OCI-LY3 (cell line): Measurements from ENCODE around the gene PROSER3.

Source experiments
- H2AFZ ChIP-seq: fragments of 200-600, 300-600 bp; shearing (Covaris generic); 2 replicates; pipeline ENCODE4 v1.6.0; 2014; ENCODE audit warnings: antibody characterized with exemption, low read depth, low read length
- H3K27ac ChIP-seq: fragments of 200-600, 300-600 bp; sonication (generic); 2 replicates; pipeline ENCODE4 v1.5.1; 2014; ENCODE audit warnings: mild to moderate bottlenecking, low read length, moderate library complexity, mixed read lengths
- H3K27me3 ChIP-seq: fragments of 200-600, 300-600 bp; sonication (generic); 2 replicates; pipeline ENCODE4 v1.6.1; 2014; ENCODE audit warnings: low read depth, low read length, mixed read lengths
- H3K36me3 ChIP-seq: fragments of 200-600, 300-600 bp; sonication (generic); replicated peaks from 2 replicates; pipeline ENCODE3; 2014; ENCODE audit warnings: low read depth, low read length, mixed read lengths
- H3K4me1 ChIP-seq: fragments of 300-600, 200-600 bp; sonication (generic); 2 replicates; pipeline ENCODE4 v1.6.1; 2014; ENCODE audit warnings: low read length, mixed read lengths
- H3K4me2 ChIP-seq: fragments of 200-600, 300-600 bp; sonication (generic); 2 replicates; pipeline ENCODE4 v1.6.1; 2014; ENCODE audit warnings: low read length, mixed read lengths
- H3K4me3 ChIP-seq: fragments of 300-600, 200-600 bp; sonication (generic); 2 replicates; pipeline ENCODE4 v1.5.1; 2014; ENCODE audit warnings: antibody characterized with exemption, mild to moderate bottlenecking, low read length, moderate library complexity
- H3K79me2 ChIP-seq: fragments of 300-600, 200-600 bp; shearing (Covaris generic); 2 replicates; pipeline ENCODE4 v1.6.1; 2014; ENCODE audit warnings: mild to moderate bottlenecking, low read length, mixed read lengths
- H3K9ac ChIP-seq: fragments of 300-600, 200-600 bp; shearing (Covaris generic); 2 replicates; pipeline ENCODE4 v1.6.0; 2014; ENCODE audit warnings: mild to moderate bottlenecking, low read length, moderate library complexity
- H3K9me3 ChIP-seq: fragments of 200-600, 300-600 bp; shearing (Covaris generic); 2 replicates; pipeline ENCODE4 v1.6.1; 2014; ENCODE audit warnings: low read length, mixed read lengths; ENCODE audit not compliant: insufficient read depth
- H4K20me1 ChIP-seq: fragments of 200-600, 300-600 bp; sonication (generic); 2 replicates; pipeline ENCODE4 v1.6.1; 2016; ENCODE audit warnings: low read length, mixed read lengths; ENCODE audit not compliant: insufficient read depth
- EZH2phosphoT487 ChIP-seq: fragments of 200-600 bp; shearing (Covaris generic); IDR thresholded peaks from 2 replicates; pipeline ENCODE4 v1.6.1; 2018; ENCODE audit warnings: antibody characterized with exemption, mixed run types, low read depth
- TF ChIP-seq, protein P1 (sequence below): fragments of 200-600, 300-600 bp; sonication (generic); IDR thresholded peaks from 2 replicates; pipeline ENCODE4 v1.5.1; 2014; ENCODE audit warnings: antibody characterized with exemption, low read length, low read depth

The PROSER3 gene

GRCh38 chr19:35714601-35715354 is 43.2 kb upstream of the PROSER3 start:
- Histone ChIP-seq H3K79me2 (peaks cover 23% of the 10 kb centered on the region), H3K4me1 (peaks cover 76% of the 10 kb centered on the region), H2AFZ (no peak overlapping the region), H3K4me2 (peak overlapping the region; percentile 83), H3K9me3 (no peaks in the 10 kb centered on the region), H4K20me1 (peaks cover 14% of the 10 kb centered on the region), H3K9ac (peak overlapping the region; percentile 77), H3K36me3 (peaks cover under 1% of the 10 kb centered on the region), H3K27ac (peak overlapping the region; percentile 91), H3K4me3 (peak overlapping the region; percentile 78), H3K27me3 (no peaks in the 10 kb centered on the region)
- TF ChIP-seq, protein P1, sequence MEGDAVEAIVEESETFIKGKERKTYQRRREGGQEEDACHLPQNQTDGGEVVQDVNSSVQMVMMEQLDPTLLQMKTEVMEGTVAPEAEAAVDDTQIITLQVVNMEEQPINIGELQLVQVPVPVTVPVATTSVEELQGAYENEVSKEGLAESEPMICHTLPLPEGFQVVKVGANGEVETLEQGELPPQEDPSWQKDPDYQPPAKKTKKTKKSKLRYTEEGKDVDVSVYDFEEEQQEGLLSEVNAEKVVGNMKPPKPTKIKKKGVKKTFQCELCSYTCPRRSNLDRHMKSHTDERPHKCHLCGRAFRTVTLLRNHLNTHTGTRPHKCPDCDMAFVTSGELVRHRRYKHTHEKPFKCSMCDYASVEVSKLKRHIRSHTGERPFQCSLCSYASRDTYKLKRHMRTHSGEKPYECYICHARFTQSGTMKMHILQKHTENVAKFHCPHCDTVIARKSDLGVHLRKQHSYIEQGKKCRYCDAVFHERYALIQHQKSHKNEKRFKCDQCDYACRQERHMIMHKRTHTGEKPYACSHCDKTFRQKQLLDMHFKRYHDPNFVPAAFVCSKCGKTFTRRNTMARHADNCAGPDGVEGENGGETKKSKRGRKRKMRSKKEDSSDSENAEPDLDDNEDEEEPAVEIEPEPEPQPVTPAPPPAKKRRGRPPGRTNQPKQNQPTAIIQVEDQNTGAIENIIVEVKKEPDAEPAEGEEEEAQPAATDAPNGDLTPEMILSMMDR: peak; percentile 40
- TF ChIP-seq EZH2phosphoT487: no peak

DNA sequence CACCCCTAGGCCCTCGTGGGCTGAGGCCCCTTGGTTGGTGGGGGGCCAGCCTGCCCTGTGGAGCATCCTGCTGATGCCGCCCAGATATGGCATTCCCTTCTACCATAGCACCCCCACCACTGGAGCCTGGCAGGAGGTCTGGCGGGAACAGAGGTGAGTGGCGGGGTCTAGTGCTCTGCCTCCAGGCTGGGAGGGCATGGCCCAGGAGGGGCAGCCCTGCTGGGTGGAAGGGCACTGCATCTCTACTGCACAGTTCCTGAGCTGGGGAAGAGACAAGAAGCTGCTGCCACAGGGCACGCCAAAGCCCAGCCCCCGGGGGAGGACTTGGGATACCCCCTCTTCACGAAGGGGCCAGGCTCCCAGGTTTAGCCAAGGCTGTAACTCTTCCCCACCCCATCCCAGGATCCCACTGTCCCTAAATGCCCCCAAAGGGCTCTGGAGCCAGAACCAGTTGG is 42.6 kb upstream of the PROSER3 start:
- Histone ChIP-seq H3K27ac (no peak overlapping the region), H3K9ac (peak overlapping the region; percentile 67; the same call in 1 of the 2 replicates), H3K36me3 (peaks cover 5% of the 10 kb centered on the region), H3K4me3 (peak overlapping the region; percentile 80), H3K4me2 (peak overlapping the region; percentile 83), H3K27me3 (no peaks in the 10 kb centered on the region), H4K20me1 (peaks cover 14% of the 10 kb centered on the region), H3K9me3 (no peaks in the 10 kb centered on the region), H3K79me2 (peaks cover 29% of the 10 kb centered on the region), H2AFZ (no peak overlapping the region), H3K4me1 (peaks cover 70% of the 10 kb centered on the region)
- TF ChIP-seq EZH2phosphoT487: no peak
- TF ChIP-seq, protein P1: no peak

- peak overlapping the region; percentile 63 for H2AFZ ChIP-seq
These were observed 41.8 kb upstream of the PROSER3 start for GRCh38 chr19:35715981-35716800.

More at GRCh38 chr19:35715981-35716800, 41.8 kb upstream of the PROSER3 start:
- Histone ChIP-seq H3K27me3 (no peaks in the 10 kb centered on the region), H3K4me2 (peak overlapping the region; percentile 83), H3K79me2 (peaks cover 34% of the 10 kb centered on the region), H3K9me3 (no peaks in the 10 kb centered on the region), H3K4me1 (peaks cover 62% of the 10 kb centered on the region), H3K36me3 (peaks cover 5% of the 10 kb centered on the region), H4K20me1 (peaks cover 14% of the 10 kb centered on the region), H3K9ac (peak overlapping the region; percentile 67), H3K4me3 (peak overlapping the region; percentile 80), H3K27ac (peak overlapping the region; percentile 69)
- TF ChIP-seq, protein P1: no peak
- TF ChIP-seq EZH2phosphoT487: no peak
